Skin of body (tissue), 2 donors: ENCODE measurements around the gene SUMO3. TPM values are rescaled to one million over a fixed set of nuclear protein-coding genes. Genes with fewer than 3 reads are reported as not detected.
"Not testable (repeated sequence)": the region's sequence is repeated elsewhere in the genome, so short reads cannot be mapped to it uniquely, and the experiment has no call there.

Source experiments
- DNase-seq: peaks from one replicate; lab custom pipeline; 2025; lab: John Stamatoyannopoulos, UW
- total RNA-seq: library from RNA; depleted of rRNA; stranded (reverse); fragments of >200 nt; gene quantifications from one replicate; pipeline ENCODE4 v1.2.3, GENCODE V29; 2014

Gene SUMO3
- total RNA-seq, 1 donor from 2014 or later: 33.1 TPM

GRCh38 chr21:44847261-44848056 is 29.6 kb upstream of the SUMO3 start:
- no peak for DNase-seq

- no peak for DNase-seq
Measured at GRCh38 chr21:44846485-44847260, 28.8 kb upstream of the SUMO3 start.

GRCh38 chr21:44846224-44846484 is 28.3 kb upstream of the SUMO3 start:
- no peak for DNase-seq

GRCh38 chr21:44845418-44846223 is 27.8 kb upstream of the SUMO3 start:
- no peak for DNase-seq

- no peak for DNase-seq
Measured at GRCh38 chr21:44844256-44844655, 26.4 kb upstream of the SUMO3 start.

- no peak for DNase-seq
Measured at GRCh38 chr21:44842721-44843445, 25.0 kb upstream of the SUMO3 start.

- DNase-seq: no peak
Measured at GRCh38 chr21:44842087-44842486, 24.2 kb upstream of the SUMO3 start.

- DNase-seq: no peak
Measured at GRCh38 chr21:44840771-44841170, 22.9 kb upstream of the SUMO3 start.

GRCh38 chr21:44838951-44839350 is 21.1 kb upstream of the SUMO3 start:
- DNase-seq: no peak

GRCh38 chr21:44838039-44838895 is 20.4 kb upstream of the SUMO3 start:
- no peak for DNase-seq

- DNase-seq: no peak
Measured at GRCh38 chr21:44837537-44837936, 19.7 kb upstream of the SUMO3 start.

GRCh38 chr21:44836666-44837471 is 19.0 kb upstream of the SUMO3 start:
- DNase-seq: no peak

GRCh38 chr21:44836349-44836665 is 18.4 kb upstream of the SUMO3 start:
- no peak for DNase-seq

GRCh38 chr21:44835647-44835973 is 17.7 kb upstream of the SUMO3 start:
- no peak for DNase-seq

- no peak for DNase-seq
Measured at GRCh38 chr21:44834951-44835646, 17.2 kb upstream of the SUMO3 start.

GRCh38 chr21:44834231-44834950 is 16.5 kb upstream of the SUMO3 start:
- DNase-seq: no peak

GRCh38 chr21:44833663-44834062 is 15.8 kb upstream of the SUMO3 start:
- DNase-seq: no peak

GRCh38 chr21:44832516-44833255 is 14.8 kb upstream of the SUMO3 start:
- not testable (repeated sequence) for DNase-seq
